Stimulated activated CD8-positive, alpha-beta memory T cell treated with anti-CD3 and anti-CD28 coated beads, Interleukin-15, amount 100 ng/mL, for 1 hour (primary cell): ENCODE data around the gene PRDM13.
A peak's percentile ranks its signal among the peaks of the same experiment; 100 is the strongest.
"Not testable (repeated sequence)": the region's sequence is repeated elsewhere in the genome, so short reads cannot be mapped to it uniquely, and the experiment has no call there.

Experiments
- DNase-seq: peaks from one replicate; pipeline ENCODE4 v3.0.0-alpha.2; 2020; ENCODE audit warnings: low read depth

Gene PRDM13

DNA sequence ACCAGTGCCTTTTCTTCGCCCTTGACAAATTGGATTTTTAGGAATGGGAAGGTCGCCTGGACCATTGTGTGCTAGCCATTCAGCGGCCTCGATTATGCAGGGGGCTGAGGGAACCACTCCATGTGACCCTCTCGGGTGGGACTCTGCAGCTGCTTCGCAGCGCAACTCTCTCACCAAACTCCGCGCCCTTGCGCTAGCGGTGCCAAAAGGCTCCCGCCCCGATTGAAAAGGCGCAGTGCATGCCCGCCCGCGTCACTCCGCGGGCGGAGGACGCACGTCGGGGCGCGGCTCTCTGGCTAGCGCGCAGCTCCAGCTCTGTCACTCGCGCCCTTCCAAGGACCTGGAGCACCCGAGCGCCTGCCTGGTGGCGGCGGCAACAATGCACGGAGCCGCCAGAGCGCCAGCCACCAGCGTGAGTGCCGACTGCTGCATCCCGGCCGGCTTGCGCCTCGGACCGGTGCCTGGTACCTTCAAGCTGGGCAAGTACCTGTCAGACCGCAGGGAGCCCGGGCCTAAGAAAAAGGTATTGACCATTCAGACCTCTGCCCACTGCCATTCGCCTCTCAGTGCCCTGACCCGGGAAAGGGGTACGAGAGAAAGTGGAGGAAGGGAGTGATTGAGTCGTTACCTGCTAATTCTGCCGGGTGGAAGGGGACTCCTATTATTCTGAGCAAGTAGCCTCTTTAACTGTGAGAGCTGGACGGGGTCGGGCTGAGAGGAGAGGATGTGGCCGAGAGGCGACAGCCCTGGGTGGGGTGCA is at the start of gene PRDM13:
PRDM13 (plus strand) TSS at position 178 of the 760 bp plus-strand sequence; CDS start at position 380, 202 bp downstream.
- DNase-seq: no peak

DNA sequence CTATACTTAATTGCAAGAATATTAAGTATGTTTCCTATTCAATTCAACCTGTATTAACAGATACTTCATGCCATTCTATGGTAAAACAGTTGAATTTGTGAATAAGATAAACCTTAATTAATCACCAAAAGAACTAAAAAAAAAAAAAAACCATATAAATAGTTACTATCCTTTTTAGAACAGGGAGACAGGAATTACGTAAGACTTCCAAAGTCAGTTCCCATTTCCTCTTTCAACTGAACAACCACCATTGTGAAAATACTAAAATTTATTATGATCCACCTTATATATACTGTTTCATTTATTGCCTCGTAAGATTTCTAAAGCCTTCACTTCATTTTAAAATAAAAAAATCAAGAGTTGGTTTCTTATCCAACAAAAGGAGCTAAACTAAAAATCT is 47.6 kb upstream of the PRDM13 start:
- no peak for DNase-seq

DNA sequence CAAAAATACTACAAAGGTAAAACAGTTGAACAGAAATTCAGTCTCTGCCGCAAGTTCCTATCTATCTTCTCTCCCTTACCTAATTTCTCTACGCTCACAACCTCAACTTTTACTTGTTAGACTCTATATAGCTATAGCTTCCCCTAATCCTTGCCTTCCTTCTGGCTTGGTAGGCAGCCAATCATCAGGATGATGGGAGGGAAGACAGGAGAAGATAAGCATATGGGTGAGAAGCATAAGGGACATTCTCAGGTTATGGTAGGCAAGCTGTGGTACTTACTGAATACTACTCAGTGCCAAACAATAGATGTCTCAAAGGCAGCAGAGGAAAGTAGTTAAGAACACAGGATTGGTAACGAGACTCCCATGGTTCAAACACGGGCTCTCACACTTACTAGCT is 46.0 kb upstream of the PRDM13 start:
- DNase-seq: no peak

DNA sequence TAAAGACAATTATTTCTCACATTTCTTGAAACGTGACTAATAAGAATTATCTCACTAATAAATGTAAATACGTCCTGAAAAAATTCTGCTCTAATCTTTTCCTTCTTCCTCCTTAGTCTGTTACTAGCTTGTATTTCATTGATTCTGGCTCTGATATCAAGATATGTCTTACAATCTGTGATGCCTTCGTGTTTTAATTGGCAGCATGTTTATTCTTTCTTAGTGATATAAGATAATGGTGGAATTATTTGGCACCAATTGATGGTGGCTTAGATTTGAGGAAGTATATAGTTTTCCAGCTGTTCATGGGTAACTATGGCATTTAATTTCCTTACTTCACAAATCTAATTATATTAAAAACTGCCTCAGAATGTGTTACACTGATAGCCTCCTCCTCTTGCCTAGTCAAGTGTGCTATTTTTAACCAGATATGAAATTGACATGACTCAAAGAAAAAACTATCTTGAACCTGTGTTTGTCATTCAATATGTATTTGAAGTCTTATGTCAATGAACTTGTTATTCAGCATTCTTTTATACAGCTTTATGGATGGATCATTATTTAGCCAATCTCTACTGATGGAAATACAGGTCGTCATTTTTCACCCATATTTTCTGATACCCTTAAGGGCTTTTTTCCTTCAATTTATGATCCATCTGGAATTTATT is 43.4 kb upstream of the PRDM13 start:
- DNase-seq: no peak

DNA sequence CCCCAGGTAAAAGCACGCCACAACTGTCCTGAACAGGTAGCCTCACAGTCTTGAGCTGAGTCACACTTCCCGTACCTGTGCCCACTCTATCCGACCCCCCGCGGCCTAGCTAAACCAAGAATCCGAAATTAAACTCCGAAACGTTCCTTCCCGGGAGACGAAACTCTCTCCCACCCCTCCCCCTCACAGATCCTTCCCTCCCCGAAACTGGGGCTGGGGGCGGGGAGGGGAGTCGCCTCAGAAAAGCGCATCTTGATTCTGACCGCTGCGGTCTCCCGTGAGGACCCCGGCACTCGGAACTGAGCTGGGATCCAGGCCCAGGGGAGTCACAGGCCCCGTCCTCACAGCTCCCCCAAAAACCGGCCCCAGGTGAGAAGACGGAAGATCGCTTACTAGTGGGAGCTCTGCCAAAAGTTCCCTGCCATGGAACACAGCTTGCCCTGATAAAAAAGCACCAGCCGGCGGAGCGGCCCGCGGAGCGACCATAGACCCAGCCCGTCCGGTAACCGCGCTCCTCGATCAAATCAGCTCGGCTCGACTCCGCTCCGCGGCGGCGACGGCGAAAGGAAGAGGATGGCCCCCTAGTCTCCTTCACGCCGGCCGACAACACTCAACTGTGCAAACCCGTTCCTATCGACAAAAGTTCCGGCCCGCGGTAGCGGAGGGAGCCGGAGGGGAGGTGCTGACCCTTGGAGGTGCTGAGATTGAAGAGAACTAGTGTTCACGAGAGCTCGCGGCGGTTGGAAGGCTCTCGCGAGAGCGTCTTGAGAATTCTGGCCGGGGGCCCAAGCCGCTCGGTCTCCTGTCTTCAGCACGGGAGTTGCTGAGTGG is 38.3 kb upstream of the PRDM13 start, which contains the start of gene CCNC:
CCNC (minus strand) TSS at position 558 of the 831 bp plus-strand sequence; CDS start at position 425, 133 bp downstream.
- peak; percentile 80 for DNase-seq

DNA sequence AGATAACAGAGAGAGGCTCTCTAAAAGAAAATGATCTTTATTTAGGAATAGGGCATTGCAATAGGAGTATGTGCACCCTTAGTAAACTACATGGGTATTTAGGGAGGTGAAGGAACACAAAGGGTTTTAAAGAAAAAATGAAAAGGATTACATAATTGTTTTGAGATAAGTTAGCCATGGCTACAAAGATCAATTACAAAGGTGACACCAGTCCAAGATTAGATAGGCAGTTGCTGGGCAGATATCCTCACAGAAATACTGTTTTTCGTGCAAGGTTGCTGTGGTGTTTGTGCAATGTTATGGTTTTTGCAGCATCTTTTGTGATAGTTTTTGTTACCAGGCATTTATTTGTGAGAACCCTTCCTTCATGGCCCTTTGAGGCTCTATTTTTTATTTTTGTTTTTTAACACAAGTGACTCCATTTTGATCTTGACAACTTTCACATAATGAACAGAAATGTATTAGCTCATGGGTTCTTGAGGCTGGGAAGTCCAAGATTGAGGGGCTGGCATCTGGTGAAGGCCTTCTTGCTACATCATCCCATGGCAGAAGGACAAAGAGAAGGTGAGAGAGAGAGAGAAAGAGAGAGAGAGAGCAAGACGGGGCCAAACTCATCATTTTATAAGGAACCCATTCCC is 32.5 kb upstream of the PRDM13 start:
- no peak for DNase-seq

DNA sequence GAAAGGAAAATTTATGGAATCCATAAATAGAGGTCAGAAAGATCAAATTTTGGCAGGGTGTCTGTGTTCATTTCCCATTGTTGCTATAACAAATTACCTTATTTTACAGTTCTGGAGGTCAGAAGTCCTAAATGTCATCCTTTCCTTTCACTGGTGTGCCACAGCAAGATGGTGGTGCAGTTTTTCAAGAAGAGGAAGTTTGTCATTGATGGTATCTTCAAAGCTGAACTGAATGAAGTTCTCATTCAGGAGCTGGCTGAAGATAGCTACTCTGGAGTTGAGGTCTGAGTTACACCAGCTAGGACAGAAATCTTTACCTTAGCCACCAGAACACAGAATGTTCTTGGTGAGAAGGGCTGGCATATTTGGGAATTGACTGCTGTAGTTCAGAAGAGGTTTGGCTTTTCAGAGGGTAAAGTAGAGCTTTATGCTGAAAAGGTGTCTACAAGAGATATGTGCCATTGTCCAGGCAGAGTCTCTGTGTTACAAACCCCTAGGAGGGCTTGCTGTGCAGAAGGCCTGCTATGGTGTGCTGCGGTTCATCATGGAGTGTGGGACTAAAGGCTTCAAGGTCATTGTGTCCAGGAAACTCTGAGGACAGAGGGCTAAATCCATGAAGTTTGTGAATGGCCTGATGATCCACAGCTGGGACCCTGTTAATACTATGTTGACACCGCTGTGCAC is 30.9 kb upstream of the PRDM13 start:
- no peak for DNase-seq

DNA sequence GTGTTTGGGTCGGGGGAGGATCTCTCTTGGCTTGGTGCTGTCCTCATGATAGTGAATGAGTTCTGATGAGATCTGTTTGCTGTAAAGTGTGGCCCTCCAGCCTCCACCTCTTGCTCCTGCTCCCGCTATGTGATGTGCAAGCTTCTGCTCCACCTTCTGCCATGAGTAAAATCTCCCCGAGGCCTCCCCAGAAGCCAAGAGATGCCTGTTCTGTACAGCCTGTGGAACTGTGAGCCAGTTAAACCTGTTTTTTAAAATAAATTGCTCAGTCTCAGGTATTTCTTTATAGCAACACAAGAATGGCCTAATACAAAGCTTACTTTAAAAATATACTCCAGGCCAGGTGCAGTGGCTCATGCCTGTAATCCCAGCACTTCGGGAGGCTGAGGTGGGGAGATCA is 26.9 kb upstream of the PRDM13 start:
- no peak for DNase-seq

DNA sequence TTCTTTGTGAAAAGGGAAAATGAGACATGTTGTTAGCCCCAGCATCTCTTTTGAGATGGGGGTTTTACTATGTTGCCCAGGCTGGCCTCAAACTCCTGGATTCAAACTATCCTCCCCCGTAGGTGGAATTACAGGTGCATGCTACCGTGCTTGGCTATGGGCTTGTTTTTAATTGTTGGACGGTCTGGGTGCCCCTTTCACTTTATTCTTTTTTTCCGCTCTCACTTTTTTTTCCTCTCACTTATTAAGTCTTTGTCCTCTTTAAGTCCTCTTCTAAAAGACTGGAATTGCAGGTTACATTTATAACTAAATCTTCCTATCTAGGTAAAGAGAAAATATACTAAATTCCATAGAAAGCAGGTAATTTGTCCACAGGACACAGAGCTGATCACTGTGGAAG is 18.8 kb upstream of the PRDM13 start:
- DNase-seq: no peak

DNA sequence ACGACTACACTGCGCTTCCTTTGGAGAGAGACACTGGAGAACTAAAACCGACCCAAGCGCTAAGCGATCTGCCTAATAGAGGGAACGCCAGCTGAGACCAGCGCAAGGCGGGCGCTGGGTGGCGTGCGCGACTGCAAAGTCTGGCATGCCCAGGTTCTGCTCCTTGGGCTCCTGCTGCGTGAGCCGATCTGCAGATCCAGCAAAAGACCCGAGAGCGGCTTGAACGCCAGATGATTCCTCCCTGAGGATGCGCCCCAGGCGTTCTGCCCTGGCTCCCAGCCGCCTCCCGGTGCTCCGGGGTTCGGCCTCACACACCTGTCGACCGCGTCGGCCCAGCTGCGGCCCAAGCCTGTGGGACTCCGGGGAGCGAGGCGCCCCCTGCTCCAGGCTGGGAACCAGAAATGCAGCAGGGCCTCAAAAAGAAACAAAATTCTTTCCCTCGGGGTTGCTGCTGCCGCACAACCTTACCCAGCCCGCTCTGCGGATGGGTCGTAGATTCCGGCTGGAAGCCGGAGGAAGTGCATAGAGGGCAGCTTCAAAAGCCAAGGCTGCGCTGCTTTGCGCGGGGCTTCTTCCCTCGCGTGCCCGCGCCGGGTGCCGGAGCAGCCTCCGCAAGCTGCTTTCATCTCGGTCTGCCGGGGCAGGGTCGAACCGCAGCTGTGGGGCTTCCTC is 17.9 kb upstream of the PRDM13 start:
- no peak for DNase-seq

DNA sequence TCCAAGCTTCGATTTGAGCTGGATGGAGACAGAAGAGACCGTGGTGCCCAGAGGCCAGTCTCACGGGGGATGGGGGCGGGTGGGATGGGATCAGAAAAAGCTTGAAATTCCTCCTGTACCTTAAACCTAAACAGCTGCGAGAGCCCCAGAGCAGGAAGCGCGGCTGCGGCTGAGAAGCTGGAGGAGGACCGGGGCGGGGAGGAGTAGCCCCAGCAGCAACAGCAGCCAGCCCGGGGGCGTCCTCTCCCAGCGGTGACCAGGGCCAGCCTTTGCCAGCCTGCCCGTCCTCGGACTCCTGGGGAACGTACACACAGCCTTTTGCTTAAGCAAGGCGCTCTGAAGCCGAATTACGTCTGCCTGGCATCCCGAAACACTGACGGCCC is 17.4 kb upstream of the PRDM13 start:
- no peak for DNase-seq

DNA sequence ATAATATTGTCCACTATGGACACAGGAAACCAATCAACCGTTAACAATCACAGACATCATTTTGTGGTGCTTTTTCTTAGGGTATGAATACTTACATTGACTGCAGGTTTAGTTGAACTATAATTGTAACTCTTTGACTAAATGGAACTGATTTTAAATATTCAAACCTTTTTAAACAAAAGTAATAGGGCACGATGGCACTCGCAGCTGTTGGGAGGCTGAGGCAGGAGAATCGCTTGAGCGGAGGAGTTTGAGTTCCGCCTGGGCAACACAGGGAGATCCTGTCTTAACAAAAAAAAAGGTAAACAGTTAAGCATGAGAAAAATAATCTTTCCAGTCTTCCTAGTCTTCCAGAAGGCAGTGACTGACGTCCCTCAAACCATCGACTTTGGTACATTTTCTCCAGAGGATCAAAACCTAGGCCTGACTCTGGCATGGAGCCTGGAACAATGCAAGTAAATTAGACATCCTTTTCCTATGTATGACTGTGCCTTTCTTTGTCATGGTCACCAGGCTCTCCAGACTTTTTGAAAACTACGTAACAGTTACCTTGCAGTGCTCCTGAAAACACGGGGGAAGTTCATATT is 16.6 kb upstream of the PRDM13 start:
- DNase-seq: no peak

DNA sequence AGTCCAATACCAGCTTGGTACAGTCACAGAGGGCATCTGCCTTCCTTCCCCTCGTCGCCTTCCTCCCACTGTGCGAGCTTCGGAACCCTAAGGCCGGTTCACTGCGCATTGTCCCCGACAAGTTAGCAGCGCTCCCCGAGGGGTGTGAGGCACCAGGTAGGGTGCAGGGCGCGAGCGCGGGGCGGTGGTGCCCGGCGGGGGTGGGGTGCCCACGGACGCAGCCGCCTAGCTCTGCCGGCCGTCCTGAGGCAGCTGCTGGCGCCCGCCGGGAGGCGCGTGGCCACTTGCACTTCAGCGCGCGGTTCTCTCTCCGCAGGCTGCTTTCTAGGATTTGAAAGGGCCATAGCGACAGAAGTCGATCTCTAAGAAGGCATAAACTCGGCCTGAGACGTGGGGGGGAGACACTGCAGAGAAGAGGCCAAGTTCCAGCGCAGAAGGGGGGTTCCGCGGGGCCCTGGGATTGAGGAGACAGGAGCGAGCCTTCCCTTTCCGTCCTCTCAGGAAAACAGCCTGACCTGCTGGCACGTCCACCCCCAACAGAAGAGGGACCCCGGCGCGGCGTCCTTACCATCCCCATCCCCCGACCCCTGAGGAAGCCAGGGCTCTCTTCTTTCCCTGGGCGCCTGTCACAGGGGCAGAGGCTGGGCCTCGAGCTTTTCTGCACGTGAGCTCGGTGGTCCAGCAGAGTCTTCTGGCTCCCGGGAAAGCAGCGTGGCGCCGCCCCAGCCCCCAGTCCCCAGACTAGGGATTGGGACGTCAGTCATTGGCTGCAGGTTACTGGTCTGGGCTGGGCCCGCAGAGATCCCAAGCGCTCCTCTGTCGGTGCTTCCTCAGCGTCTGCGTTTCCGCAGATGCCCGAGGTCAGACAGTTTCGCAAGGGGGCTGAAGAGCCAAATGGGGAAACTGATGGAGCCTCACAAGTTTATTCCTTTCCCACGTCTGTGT is 15.6 kb upstream of the PRDM13 start:
- DNase-seq: no peak

DNA sequence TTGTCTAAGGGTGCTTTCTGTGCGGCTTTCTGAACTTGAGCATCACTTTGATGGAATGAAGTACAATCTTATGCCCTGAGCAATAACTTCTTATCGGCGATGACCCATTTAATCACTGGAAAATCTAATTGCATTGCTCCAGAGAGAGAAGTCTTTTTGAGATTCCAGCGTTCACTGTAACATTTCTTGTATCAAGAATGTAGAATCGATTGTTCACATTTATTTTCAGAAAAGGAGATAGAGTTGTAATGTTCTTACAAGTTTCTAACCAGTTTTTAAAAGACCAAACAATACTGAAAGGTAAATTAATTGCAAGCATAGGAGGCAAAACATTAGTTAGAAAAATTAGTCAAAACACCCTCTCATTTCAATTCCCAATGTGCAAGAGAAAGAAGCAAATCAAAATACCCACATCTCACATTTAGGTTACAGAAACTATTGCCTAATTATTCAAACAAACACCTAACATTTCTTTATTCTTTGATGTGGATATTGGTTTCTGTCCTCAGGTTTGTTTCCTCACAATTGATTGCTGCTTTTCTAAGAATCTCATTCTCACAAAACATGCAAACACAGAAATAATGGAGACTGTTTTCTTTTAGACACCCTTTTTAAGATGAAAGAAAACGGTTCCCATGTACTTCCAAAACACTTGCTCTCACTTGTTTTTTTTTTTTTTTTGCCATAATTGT is 14.8 kb upstream of the PRDM13 start:
- no peak for DNase-seq

DNA sequence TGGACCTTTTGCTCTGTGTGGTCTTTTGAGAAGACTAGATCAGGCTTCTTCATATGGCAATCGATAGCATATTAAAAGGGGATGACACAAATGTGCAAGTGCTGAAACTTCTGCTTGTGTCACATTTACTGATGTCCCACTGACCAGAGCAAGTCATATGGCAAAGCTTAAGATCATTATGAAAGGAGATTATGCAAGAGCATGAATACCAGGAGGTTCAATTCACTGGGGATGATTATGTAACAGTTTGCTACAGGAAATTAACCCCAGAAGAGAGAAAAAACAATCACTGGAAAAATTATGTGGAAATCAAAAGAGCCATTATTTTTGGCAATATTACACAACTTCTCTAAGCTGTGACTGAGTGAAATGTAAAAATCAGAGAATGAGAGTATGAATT is 13.7 kb upstream of the PRDM13 start:
- no peak for DNase-seq

DNA sequence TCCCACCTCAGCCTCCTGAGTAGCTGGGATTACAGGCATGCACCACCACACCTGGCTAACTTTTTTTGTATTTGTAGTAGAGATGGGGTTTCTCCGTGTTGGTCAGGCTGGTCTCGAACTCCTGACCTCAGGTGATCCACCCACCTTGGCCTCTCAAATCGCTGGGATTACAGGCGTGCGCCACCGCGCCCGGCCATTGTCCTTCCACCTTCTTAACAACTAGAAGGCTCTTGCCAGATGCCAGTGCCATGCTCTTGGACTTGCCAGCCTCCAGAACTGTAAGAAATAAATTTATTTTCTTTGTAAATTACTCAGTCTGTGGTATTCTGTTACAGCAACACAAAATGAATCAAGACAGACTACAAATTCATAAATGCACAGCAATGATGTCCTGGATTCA is 11.9 kb upstream of the PRDM13 start:
- DNase-seq: not testable (repeated sequence)

DNA sequence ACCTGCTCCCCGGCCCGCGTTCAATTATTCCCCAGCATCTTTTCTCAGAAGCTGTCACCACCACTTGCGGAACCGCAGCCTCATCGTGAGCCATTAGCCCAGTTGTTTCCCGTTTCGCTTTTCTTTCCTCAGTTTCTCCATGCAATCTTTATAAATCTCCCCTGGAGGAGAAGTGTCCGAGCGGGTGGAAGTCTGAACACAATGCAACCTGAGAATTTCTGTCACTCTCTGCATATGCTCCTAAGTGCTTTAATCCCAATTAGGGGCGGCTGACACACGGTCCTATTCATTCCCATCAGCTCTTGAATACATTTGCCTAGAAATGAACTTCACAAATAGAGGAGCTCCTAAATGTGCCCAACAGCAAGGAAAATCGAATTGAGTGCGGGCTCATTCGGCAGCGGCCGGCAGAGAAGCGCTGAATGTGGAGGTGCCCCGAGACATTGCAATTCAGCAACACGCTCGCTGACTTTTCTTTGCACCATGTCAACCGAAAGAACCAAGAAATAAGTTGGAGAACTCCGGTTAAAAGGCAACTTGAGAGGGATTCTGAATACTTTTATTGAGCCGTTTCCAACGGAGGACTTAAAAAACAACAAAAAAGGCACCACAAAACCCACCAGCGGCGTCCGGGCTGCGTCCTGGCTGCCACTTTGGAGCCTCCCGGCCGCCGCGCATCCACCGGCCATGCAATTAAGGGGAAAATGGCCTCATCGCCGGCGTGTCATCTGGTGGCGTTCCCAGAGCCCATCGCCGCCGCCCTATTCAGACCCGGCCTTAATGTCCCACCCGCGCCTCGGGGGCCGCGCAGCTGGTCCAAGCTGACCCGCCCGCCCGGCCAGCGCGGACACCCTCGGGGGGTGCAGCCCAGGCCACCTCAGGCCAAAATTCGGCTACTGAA is 3.9 kb upstream of the PRDM13 start:
- DNase-seq: no peak
